ENCODE measurements around the gene CFAP157.

DNA sequence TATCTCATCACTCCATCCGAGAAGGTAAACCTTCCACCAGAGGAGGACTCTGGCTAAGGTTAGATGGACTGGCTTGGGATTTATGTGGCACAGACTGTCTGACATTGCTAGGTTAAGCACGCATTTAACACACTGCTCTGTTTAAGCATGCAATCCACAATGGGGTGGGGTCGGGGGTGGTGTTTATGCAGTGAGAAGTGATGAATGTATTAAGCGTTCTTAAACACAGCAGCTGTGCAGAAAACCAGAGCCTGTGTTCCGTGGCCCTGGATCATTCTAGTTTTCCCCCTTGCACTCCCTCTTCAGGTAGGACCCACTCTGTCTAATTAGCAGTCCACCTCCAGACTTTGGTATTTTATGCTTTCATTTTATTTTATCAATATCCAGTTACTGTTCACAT, 48.4 kb upstream of the CFAP157 start:
- TF ChIP-seq, protein P1, sequence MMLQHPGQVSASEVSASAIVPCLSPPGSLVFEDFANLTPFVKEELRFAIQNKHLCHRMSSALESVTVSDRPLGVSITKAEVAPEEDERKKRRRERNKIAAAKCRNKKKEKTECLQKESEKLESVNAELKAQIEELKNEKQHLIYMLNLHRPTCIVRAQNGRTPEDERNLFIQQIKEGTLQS (CRISPR knock-in tag; IDR thresholded peaks at IDR 0.05): no peak
- TF ChIP-seq ZNF550 (CRISPR knock-in tag; IDR thresholded peaks at IDR 0.05; ENCODE audit: borderline replicate concordance) (no peak), POLR2AphosphoS5 (IDR thresholded peaks at IDR 0.05; ENCODE audit: low read depth, low read length) (no peak), SIN3A (IDR thresholded peaks at IDR 0.05; ENCODE audit: borderline replicate concordance, low read depth, low read length) (no peak), RFX5 (IDR thresholded peaks at IDR 0.05; ENCODE audit: low read depth, low read length) (no peak), KDM1A (CRISPR knock-in tag; IDR thresholded peaks at IDR 0.05) (no peak)
- TF ChIP-seq, protein P2, sequence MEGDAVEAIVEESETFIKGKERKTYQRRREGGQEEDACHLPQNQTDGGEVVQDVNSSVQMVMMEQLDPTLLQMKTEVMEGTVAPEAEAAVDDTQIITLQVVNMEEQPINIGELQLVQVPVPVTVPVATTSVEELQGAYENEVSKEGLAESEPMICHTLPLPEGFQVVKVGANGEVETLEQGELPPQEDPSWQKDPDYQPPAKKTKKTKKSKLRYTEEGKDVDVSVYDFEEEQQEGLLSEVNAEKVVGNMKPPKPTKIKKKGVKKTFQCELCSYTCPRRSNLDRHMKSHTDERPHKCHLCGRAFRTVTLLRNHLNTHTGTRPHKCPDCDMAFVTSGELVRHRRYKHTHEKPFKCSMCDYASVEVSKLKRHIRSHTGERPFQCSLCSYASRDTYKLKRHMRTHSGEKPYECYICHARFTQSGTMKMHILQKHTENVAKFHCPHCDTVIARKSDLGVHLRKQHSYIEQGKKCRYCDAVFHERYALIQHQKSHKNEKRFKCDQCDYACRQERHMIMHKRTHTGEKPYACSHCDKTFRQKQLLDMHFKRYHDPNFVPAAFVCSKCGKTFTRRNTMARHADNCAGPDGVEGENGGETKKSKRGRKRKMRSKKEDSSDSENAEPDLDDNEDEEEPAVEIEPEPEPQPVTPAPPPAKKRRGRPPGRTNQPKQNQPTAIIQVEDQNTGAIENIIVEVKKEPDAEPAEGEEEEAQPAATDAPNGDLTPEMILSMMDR (CRISPR knock-in tag; IDR thresholded peaks at IDR 0.05): no peak
